ENCODE data around the gene TMTC2. TPM values are rescaled to one million over a fixed set of nuclear protein-coding genes. Genes with fewer than 3 reads are reported as not detected.

TMTC2 gene
- total and polyA plus RNA-seq, 2 donors (not counting 3 experiments of a cell fraction or from before 2014, with no cell fraction given): 4.1 to 7.8 TPM

GRCh38 chr12:82723891-82724290, 37.2 kb downstream of the TMTC2 start:
- no peak overlapping the region for H3K4me2 ChIP-seq (ENCODE audit: insufficient read depth, low read length)
- dilution Hi-C loops (cut with MboI; ENCODE audit: extremely low pct_ligation_motif_present, low sequenced_read_pairs): no loop called here
- H3K9me1 ChIP-seq (replicated peaks; ENCODE audit: control insufficient read depth, extremely low read depth, insufficient read depth, low read length): no peaks in the 10 kb centered on the region
- no peaks in the 10 kb centered on the region for H3K27me3 ChIP-seq (ENCODE audit: control insufficient read depth in 2 of 2, insufficient read depth in 2 of 2, low read length in 2 of 2)
- ChIA-PET POLR2A (no interaction called here), CTCF (no interaction called here)
- no peak overlapping the region for H3K9ac ChIP-seq (replicated peaks; ENCODE audit: extremely low read depth, insufficient read depth, low read length)
- TF ChIP-seq CTCF (IDR thresholded peaks at IDR 0.05; ENCODE audit: extremely low read depth in 1 of 2, insufficient read depth in 1 of 2, low read depth in 1 of 2, low read length in 2 of 2): no peak
- no peak for TF ChIP-seq JUN (IDR thresholded peaks at IDR 0.05; ENCODE audit: borderline replicate concordance, insufficient read depth, insufficient read length, low read depth)
- no peak for TF ChIP-seq EZH2 (IDR thresholded peaks at IDR 0.05; ENCODE audit: borderline replicate concordance, low read depth, low read length, severe bottlenecking)
- no peak for TF ChIP-seq GATA2 (IDR thresholded peaks at IDR 0.05; ENCODE audit: insufficient read depth, insufficient read length, low read depth, low read length)
- no peak for TF ChIP-seq POLR2AphosphoS5 (IDR thresholded peaks at IDR 0.05; ENCODE audit: insufficient read depth, low read depth, low read length)
- no peak for TF ChIP-seq MYC (IDR thresholded peaks at IDR 0.05; ENCODE audit: low read depth, low read length)
- TF ChIP-seq MAX (IDR thresholded peaks at IDR 0.05; ENCODE audit: insufficient read depth, insufficient read length): no peak
- TF ChIP-seq FOS (IDR thresholded peaks at IDR 0.05; ENCODE audit: borderline replicate concordance, insufficient read depth, low read length): no peak
- TF ChIP-seq POLR2A (IDR thresholded peaks at IDR 0.05; ENCODE audit: low read depth, low read length): no peak
- H3K36me3 ChIP-seq (ENCODE audit: control insufficient read depth in 2 of 2, extremely low read depth in 1 of 2, insufficient read depth in 2 of 2, low read length in 2 of 2): no peaks in the 10 kb centered on the region
- no peak overlapping the region for H3K27ac ChIP-seq (ENCODE audit: insufficient read depth, low read depth, low read length)
- no peaks in the 10 kb centered on the region for H4K20me1 ChIP-seq (replicated peaks; ENCODE audit: control insufficient read depth, extremely low read depth, insufficient read depth, low read length)
- H3K4me3 ChIP-seq (replicated peaks in 1 of 3; ENCODE audit: insufficient read depth in 1 of 3, low read depth in 1 of 3, low read length in 3 of 3): no peak overlapping the region
- H3K9me3 ChIP-seq (replicated peaks; ENCODE audit: control insufficient read depth, insufficient read depth, low read length): no peaks in the 10 kb centered on the region
- FAIRE-seq (no peak), DNase-seq (ENCODE audit: low read depth, low spot score) (no peak)
- H2AFZ ChIP-seq (ENCODE audit: low read depth, low read length): no peak overlapping the region
- H3K4me1 ChIP-seq (ENCODE audit: control insufficient read depth, extremely low read depth, insufficient read depth, low read length): no peaks in the 10 kb centered on the region
- intact Hi-C loops (cut with micrococcal nuclease): no loop called here
- no TSS peak for BruUV-seq (replicated peaks)
- H3K79me2 ChIP-seq (ENCODE audit: control insufficient read depth, insufficient read depth, low read length): no peaks in the 10 kb centered on the region
